Measurements from ENCODE around the gene PARVA. TPM values are rescaled to one million over a fixed set of nuclear protein-coding genes. Genes with fewer than 3 reads are reported as not detected.

The PARVA gene
- total and polyA plus RNA-seq, 3 donors from 2014 or later: 18.7 to 23.7 (median 23.6) TPM

- peak overlapping the region in 1 of 2 donors; percentile 57 for H3K27ac ChIP-seq
- no peaks in the 10 kb centered on the region for H3K9me3 ChIP-seq
- DNase-seq: peak; percentile 78
- H3K4me3 ChIP-seq: no peak overlapping the region
- intact Hi-C loops (cut with DNase I; ENCODE audit: low total_unique reads): loop anchor here (10.0 kb wide), 1 partner anchor 473 kb away; no protein-coding TSS in a partner anchor
- TF ChIP-seq, protein P1, sequence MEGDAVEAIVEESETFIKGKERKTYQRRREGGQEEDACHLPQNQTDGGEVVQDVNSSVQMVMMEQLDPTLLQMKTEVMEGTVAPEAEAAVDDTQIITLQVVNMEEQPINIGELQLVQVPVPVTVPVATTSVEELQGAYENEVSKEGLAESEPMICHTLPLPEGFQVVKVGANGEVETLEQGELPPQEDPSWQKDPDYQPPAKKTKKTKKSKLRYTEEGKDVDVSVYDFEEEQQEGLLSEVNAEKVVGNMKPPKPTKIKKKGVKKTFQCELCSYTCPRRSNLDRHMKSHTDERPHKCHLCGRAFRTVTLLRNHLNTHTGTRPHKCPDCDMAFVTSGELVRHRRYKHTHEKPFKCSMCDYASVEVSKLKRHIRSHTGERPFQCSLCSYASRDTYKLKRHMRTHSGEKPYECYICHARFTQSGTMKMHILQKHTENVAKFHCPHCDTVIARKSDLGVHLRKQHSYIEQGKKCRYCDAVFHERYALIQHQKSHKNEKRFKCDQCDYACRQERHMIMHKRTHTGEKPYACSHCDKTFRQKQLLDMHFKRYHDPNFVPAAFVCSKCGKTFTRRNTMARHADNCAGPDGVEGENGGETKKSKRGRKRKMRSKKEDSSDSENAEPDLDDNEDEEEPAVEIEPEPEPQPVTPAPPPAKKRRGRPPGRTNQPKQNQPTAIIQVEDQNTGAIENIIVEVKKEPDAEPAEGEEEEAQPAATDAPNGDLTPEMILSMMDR (IDR thresholded peaks at IDR 0.05): peak; percentile 49 to 74 (median 71)
- no peak for TF ChIP-seq POLR2A (IDR thresholded peaks at IDR 0.05)
- 45 to 49% methylated on average over 7 of the region's 7 CpGs for WGBS, 2 donors
- peaks cover 28% of the 10 kb centered on the region for H3K4me1 ChIP-seq
- no peaks in the 10 kb centered on the region for H3K27me3 ChIP-seq
- no peaks in the 10 kb centered on the region for H3K36me3 ChIP-seq (ENCODE audit: low read depth, missing control alignments)
These were observed 34.7 kb downstream of the PARVA start for GRCh38 chr11:12411806-12412727.

DNA sequence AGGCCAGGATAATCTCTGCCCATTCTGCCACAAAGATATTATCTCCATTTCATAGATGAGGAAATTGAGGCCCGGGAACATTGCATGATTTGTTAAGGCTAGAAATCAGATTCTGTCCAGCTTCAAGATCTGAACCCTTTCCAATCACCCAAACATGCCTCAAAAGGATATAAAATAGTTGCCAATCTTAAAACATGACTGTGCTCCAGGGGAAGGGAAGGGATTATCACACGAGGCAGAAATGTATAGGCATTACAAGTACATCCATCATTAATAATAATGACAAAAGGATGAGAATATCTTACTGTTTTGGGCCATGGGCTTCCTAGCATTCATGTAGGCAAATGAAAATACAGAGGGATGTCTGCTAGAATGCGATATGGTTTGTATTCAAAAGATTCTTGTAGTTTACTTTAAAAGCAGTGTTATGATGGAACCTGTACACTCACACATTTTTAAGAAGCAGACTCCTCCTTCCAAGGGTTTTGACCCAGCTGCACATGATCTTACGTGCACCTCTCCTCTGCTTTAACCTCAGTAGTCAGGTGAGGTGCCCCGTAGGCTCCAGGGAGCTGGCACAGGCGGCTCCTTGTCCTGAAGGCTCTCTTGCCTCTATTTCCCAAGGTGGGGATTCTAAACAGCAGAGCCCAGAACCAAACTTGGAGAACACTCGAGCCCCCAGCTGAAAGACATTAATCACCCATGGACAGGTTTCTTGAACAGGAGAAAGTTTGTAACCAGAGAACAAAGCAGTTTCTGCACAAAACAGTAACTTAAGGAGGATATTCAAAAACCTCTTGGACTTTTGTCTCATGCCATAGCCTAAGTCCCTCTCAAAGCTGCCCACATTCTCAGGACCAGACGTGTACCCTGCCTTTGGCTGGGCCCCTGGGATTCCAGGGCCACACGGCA is 36.0 kb downstream of the PARVA start:
- 70 to 74% methylated on average over 9 of the region's 9 CpGs for WGBS, 2 donors
- intact Hi-C loops (cut with DNase I; ENCODE audit: low total_unique reads): loop anchor here (10.0 kb wide), 1 partner anchor 471 kb away; no protein-coding TSS in a partner anchor
- H3K36me3 ChIP-seq (ENCODE audit: low read depth, missing control alignments): no peaks in the 10 kb centered on the region
- peaks cover 27% of the 10 kb centered on the region for H3K4me1 ChIP-seq
- TF ChIP-seq, protein P1 (IDR thresholded peaks at IDR 0.05): no peak
- TF ChIP-seq POLR2A (IDR thresholded peaks at IDR 0.05): no peak
- H3K9me3 ChIP-seq: no peaks in the 10 kb centered on the region
- H3K27ac ChIP-seq: peak overlapping the region in 1 of 2 donors; percentile 7
- H3K27me3 ChIP-seq: no peaks in the 10 kb centered on the region
- no peak overlapping the region for H3K4me3 ChIP-seq
- no peak for DNase-seq

GRCh38 chr11:12414611-12415010 is 37.2 kb downstream of the PARVA start:
- intact Hi-C loops (cut with DNase I; ENCODE audit: low total_unique reads): loop anchor here (10.0 kb wide), 1 partner anchor 470 kb away; no protein-coding TSS in a partner anchor
- H3K9me3 ChIP-seq: no peaks in the 10 kb centered on the region
- no peak for DNase-seq
- no peaks in the 10 kb centered on the region for H3K27me3 ChIP-seq
- H3K4me1 ChIP-seq: peaks cover 22% of the 10 kb centered on the region
- no peak overlapping the region for H3K27ac ChIP-seq
- 59 to 61% methylated on average over 6 of the region's 6 CpGs for WGBS, 2 donors
- no peak overlapping the region for H3K4me3 ChIP-seq
- TF ChIP-seq POLR2A (IDR thresholded peaks at IDR 0.05): no peak
- TF ChIP-seq, protein P1 (IDR thresholded peaks at IDR 0.05): no peak
- H3K36me3 ChIP-seq (ENCODE audit: low read depth, missing control alignments): no peaks in the 10 kb centered on the region

- Histone ChIP-seq H3K27me3 (no peaks in the 10 kb centered on the region), H3K9me3 (no peaks in the 10 kb centered on the region), H3K4me1 (peaks cover 15% of the 10 kb centered on the region), H3K4me3 (no peak overlapping the region), H3K36me3 (ENCODE audit: low read depth, missing control alignments) (no peaks in the 10 kb centered on the region), H3K27ac (no peak overlapping the region)
- no peak for TF ChIP-seq POLR2A (IDR thresholded peaks at IDR 0.05)
- TF ChIP-seq, protein P1 (IDR thresholded peaks at IDR 0.05): no peak
- DNase-seq: no peak
- intact Hi-C loops (cut with DNase I; ENCODE audit: low total_unique reads): loop anchor here (10.0 kb wide), 1 partner anchor 469 kb away; no protein-coding TSS in a partner anchor
- WGBS, 2 donors: 97 to 99% methylated on average over 4 of the region's 4 CpGs
These were observed 38.1 kb downstream of the PARVA start for GRCh38 chr11:12415342-12415966.
